OCI-LY3 (cell line): ENCODE results near the gene DYRK1A.

ENCODE experiments used
- CTCF ChIP-seq: fragments of 200-600, 300-600 bp; sonication (generic); IDR thresholded peaks from 2 replicates; pipeline ENCODE4 v1.5.1; 2014; ENCODE audit warnings: antibody characterized with exemption, low read length, low read depth
- EZH2phosphoT487 ChIP-seq: fragments of 200-600 bp; shearing (Covaris generic); IDR thresholded peaks from 2 replicates; pipeline ENCODE4 v1.6.1; 2018; ENCODE audit warnings: antibody characterized with exemption, mixed run types, low read depth

- TF ChIP-seq CTCF (no peak), EZH2phosphoT487 (no peak)
Measured at GRCh38 chr21:37521658-37522057, 155.1 kb downstream of the DYRK1A start.
